ENCODE data around the gene STK32C. TPM values are rescaled to one million over a fixed set of nuclear protein-coding genes. Genes with fewer than 3 reads are reported as not detected.

STK32C gene
- total RNA-seq, 1 donor from 2014 or later: 9.9 TPM

- Mint-ChIP-seq H3K4me1 (no peaks in the 10 kb centered on the region), H3K4me3 (no peak overlapping the region), H3K36me3 (no peaks in the 10 kb centered on the region)
Measured at GRCh38 chr10:132241496-132241895, 66.3 kb downstream of the STK32C start.

GRCh38 chr10:132241086-132241485 is 66.7 kb downstream of the STK32C start:
- no peaks in the 10 kb centered on the region for H3K27me3 Mint-ChIP-seq (ENCODE audit: low read depth)
- no peak for TF ChIP-seq CTCF (IDR thresholded peaks at IDR 0.05; ENCODE audit: unreplicated experiment)
- H3K4me3 Mint-ChIP-seq: no peak overlapping the region
- no peaks in the 10 kb centered on the region for H3K36me3 Mint-ChIP-seq
- no peaks in the 10 kb centered on the region for H3K4me1 Mint-ChIP-seq
- no peak for DNase-seq (ENCODE audit: low spot score in 2 of 2, unreplicated experiment in 2 of 2)
- no peaks in the 10 kb centered on the region for H3K9me3 Mint-ChIP-seq
- no peak overlapping the region for H3K27ac Mint-ChIP-seq

More at GRCh38 chr10:132241496-132241895, 66.3 kb downstream of the STK32C start:
- TF ChIP-seq CTCF (IDR thresholded peaks at IDR 0.05; ENCODE audit: unreplicated experiment): no peak
- no peak for DNase-seq (ENCODE audit: low spot score in 2 of 2, unreplicated experiment in 2 of 2)
- Mint-ChIP-seq H3K27me3 (ENCODE audit: low read depth) (no peaks in the 10 kb centered on the region), H3K27ac (no peak overlapping the region), H3K9me3 (no peaks in the 10 kb centered on the region)

GRCh38 chr10:132240581-132240980 is 67.2 kb downstream of the STK32C start:
- Mint-ChIP-seq H3K36me3 (no peaks in the 10 kb centered on the region), H3K27ac (no peak overlapping the region), H3K27me3 (ENCODE audit: low read depth) (no peaks in the 10 kb centered on the region), H3K4me1 (no peaks in the 10 kb centered on the region), H3K4me3 (no peak overlapping the region), H3K9me3 (no peaks in the 10 kb centered on the region)
- no peak for TF ChIP-seq CTCF (IDR thresholded peaks at IDR 0.05; ENCODE audit: unreplicated experiment)
- no peak for DNase-seq (ENCODE audit: low spot score in 2 of 2, unreplicated experiment in 2 of 2)

GRCh38 chr10:132240156-132240555 is 67.6 kb downstream of the STK32C start:
- no peak for DNase-seq (ENCODE audit: low spot score in 2 of 2, unreplicated experiment in 2 of 2)
- Mint-ChIP-seq H3K36me3 (no peaks in the 10 kb centered on the region), H3K27ac (no peak overlapping the region), H3K27me3 (ENCODE audit: low read depth) (no peaks in the 10 kb centered on the region), H3K9me3 (no peaks in the 10 kb centered on the region), H3K4me3 (no peak overlapping the region), H3K4me1 (no peaks in the 10 kb centered on the region)
- no peak for TF ChIP-seq CTCF (IDR thresholded peaks at IDR 0.05; ENCODE audit: unreplicated experiment)

GRCh38 chr10:132239126-132240031 is 68.4 kb downstream of the STK32C start:
- TF ChIP-seq CTCF (IDR thresholded peaks at IDR 0.05; ENCODE audit: unreplicated experiment): no peak
- Mint-ChIP-seq H3K27ac (no peak overlapping the region), H3K9me3 (no peaks in the 10 kb centered on the region), H3K36me3 (no peaks in the 10 kb centered on the region), H3K4me3 (no peak overlapping the region), H3K4me1 (no peaks in the 10 kb centered on the region), H3K27me3 (ENCODE audit: low read depth) (no peaks in the 10 kb centered on the region)
- no peak for DNase-seq (ENCODE audit: low spot score in 2 of 2, unreplicated experiment in 2 of 2)

All from mesothelial cell of epicardium (in vitro differentiated cells).